PFSK-1 (cell line): ENCODE measurements around the gene NCOA3.

Source experiments
- FOXP2 ChIP-seq: optimal IDR thresholded peaks from 2 replicates; pipeline ENCODE3; 2011; ENCODE audit warnings: borderline replicate concordance, control low read depth, inconsistent platforms; ENCODE audit not compliant: insufficient read depth; ENCODE audit errors: extremely low read length, extremely low read depth
- POLR2AphosphoS5 ChIP-seq: IDR thresholded peaks from 2 replicates; pipeline ENCODE4 v1.6.1; 2012; ENCODE audit warnings: low read depth, mild to moderate bottlenecking, control low read depth, low read length, moderate library complexity
- REST ChIP-seq, 2 experiments: IDR thresholded peaks; 2 replicates each; pipeline versions ENCODE4 v1.6.1 to v1.8.0; 2011 to 2012; ENCODE audit warnings: low read depth in 2 of 2, low read length in 2 of 2, control low read depth in 1 of 2, inconsistent platforms in 1 of 2, mild to moderate bottlenecking in 1 of 2, moderate library complexity in 1 of 2; ENCODE audit not compliant: insufficient read depth in 1 of 2
- SIN3A ChIP-seq: IDR thresholded peaks from 2 replicates; pipeline ENCODE4 v1.6.1; 2012; ENCODE audit warnings: mild to moderate bottlenecking, low read length, moderate library complexity, borderline replicate concordance; ENCODE audit not compliant: insufficient read depth

- TF ChIP-seq POLR2AphosphoS5: no peak
- TF ChIP-seq FOXP2: no peak
- no peak for TF ChIP-seq REST (IDR thresholded peaks at IDR 0.05; ENCODE audit: insufficient read depth in 1 of 2, low read depth in 2 of 2, low read length in 2 of 2)
- TF ChIP-seq SIN3A: no peak
Measured at GRCh38 chr20:47453167-47453782, 48.4 kb upstream of the NCOA3 start.
